Tibial nerve (tissue), 4 donors: ENCODE data around the gene MYH14. TPM values are rescaled to one million over a fixed set of nuclear protein-coding genes. Genes with fewer than 3 reads are reported as not detected.

Experiments
- DNase-seq, 2 donors: peaks; one replicate each; pipeline ENCODE4 v3.0.0-alpha.2; 2019; ENCODE audit warnings: low spot score in 2 of 2
- H3K27ac ChIP-seq, 4 donors: fragments of 200-600 bp; sonication (generic) in 3 of 4; one replicate each; pipeline ENCODE4 v1.5.1; 2017 to 2019; ENCODE audit warnings: mild to moderate bottlenecking in 1 of 4
- H3K27me3 ChIP-seq, 2 donors: fragments of 200-600 bp; sonication (generic) in 1 of 2; one replicate each; pipeline versions ENCODE4 v1.5.1 to v1.6.0; 2017 to 2019
- H3K36me3 ChIP-seq, 3 donors: fragments of 200-600 bp; sonication (generic); one replicate each; pipeline ENCODE4 v1.5.1; 2018 to 2019
- H3K4me1 ChIP-seq, 4 donors: fragments of 200-600 bp; sonication (generic) in 3 of 4; one replicate each; pipeline ENCODE4 v1.5.1; 2017 to 2019
- H3K4me3 ChIP-seq, 4 donors: fragments of 200-600 bp; sonication (generic) in 3 of 4; one replicate each; pipeline ENCODE4 v1.5.1; 2017 to 2019; ENCODE audit warnings: mild to moderate bottlenecking in 1 of 4, moderate library complexity in 1 of 4
- H3K9me3 ChIP-seq, 4 donors: fragments of 200-600 bp; sonication (generic) in 3 of 4; one replicate each; pipeline ENCODE4 v1.5.1; 2017 to 2019
- CTCF ChIP-seq, 5 experiments: fragments of 200-600 bp in 3 of 5; fragments of 450-650 bp in 2 of 5; sonication (generic) in 3 of 5; IDR thresholded peaks; one replicate each; pipeline ENCODE4 v1.5.1; 2016 to 2019; ENCODE audit warnings: antibody characterized with exemption in 5 of 5, mild to moderate bottlenecking in 3 of 5, moderate library complexity in 2 of 5
- EP300 ChIP-seq, 2 donors: sonication (generic); formaldehyde crosslinking; IDR thresholded peaks; one replicate each; pipeline ENCODE4 v1.6.1; 2017; ENCODE audit warnings: antibody characterized with exemption in 2 of 2, mild to moderate bottlenecking in 1 of 2
- POLR2A ChIP-seq, 2 donors: fragments of 450-650 bp; IDR thresholded peaks; one replicate each; pipeline ENCODE4 v1.6.1; 2017; ENCODE audit warnings: antibody characterized with exemption in 2 of 2, mild to moderate bottlenecking in 2 of 2, moderate library complexity in 2 of 2
- WGBS, 2 donors: methylation state at CpG; one replicate each; pipeline ENCODE4 v1.1.5; 2018; 5-methylcytosine and 5-hydroxymethylcytosine counted together
- total RNA-seq, 4 donors: library from RNA; depleted of rRNA; stranded (reverse); fragments of >200 nt; gene quantifications; one replicate each; pipeline ENCODE4 v1.1.0, GENCODE V29; 2016

The MYH14 gene
- total RNA-seq, 4 donors from 2014 or later: 12.9 to 30.3 (median 15.3) TPM

GRCh38 chr19:50204811-50205675 lies 1.6 kb downstream of the MYH14 start:
- 14 to 15% methylated on average over 22 to 30 of the region's 49 CpGs for WGBS, 2 donors
- peaks cover 0 to 43% of the 10 kb centered on the region in 2 donors for H3K27me3 ChIP-seq
- no peaks in the 10 kb centered on the region for H3K36me3 ChIP-seq
- H3K4me3 ChIP-seq: peak overlapping the region; percentile 7 to 42 (median 12)
- no peaks in the 10 kb centered on the region for H3K9me3 ChIP-seq
- peak overlapping the region; percentile 52 to 92 (median 82) for H3K27ac ChIP-seq
- TF ChIP-seq EP300 (IDR thresholded peaks at IDR 0.05) (no peak), POLR2A (IDR thresholded peaks at IDR 0.05) (no peak), CTCF (IDR thresholded peaks at IDR 0.05) (no peak)
- DNase-seq: no peak
- peaks cover 0 to 47% (median 0%) of the 10 kb centered on the region in 4 donors for H3K4me1 ChIP-seq

- TF ChIP-seq EP300 (IDR thresholded peaks at IDR 0.05) (no peak), POLR2A (IDR thresholded peaks at IDR 0.05) (no peak), CTCF (IDR thresholded peaks at IDR 0.05) (no peak)
These were observed 2.3 kb downstream of the MYH14 start for GRCh38 chr19:50205681-50206138.

GRCh38 chr19:50206191-50206590 lies 2.8 kb downstream of the MYH14 start:
- peaks cover 0 to 43% (median 0%) of the 10 kb centered on the region in 4 donors for H3K4me1 ChIP-seq
- H3K9me3 ChIP-seq: peaks cover 0 to 2% (median 0%) of the 10 kb centered on the region in 4 donors
- TF ChIP-seq POLR2A (IDR thresholded peaks at IDR 0.05): no peak
- no peak for TF ChIP-seq CTCF (IDR thresholded peaks at IDR 0.05)
- TF ChIP-seq EP300 (IDR thresholded peaks at IDR 0.05): no peak
- no peak for DNase-seq
- peak overlapping the region in 2 of 4 donors; percentile 84 to 92 for H3K27ac ChIP-seq
- peaks cover 0 to 43% of the 10 kb centered on the region in 2 donors for H3K27me3 ChIP-seq
- H3K36me3 ChIP-seq: peaks cover 0 to 11% (median 0%) of the 10 kb centered on the region in 3 donors
- H3K4me3 ChIP-seq: no peak overlapping the region
- 61 to 84% methylated on average over 6 of the region's 6 CpGs for WGBS, 2 donors

More at GRCh38 chr19:50205681-50206138, 2.3 kb downstream of the MYH14 start:
- no peaks in the 10 kb centered on the region for H3K9me3 ChIP-seq
- DNase-seq: no peak
- 18 to 19% methylated on average over 10 to 11 of the region's 12 CpGs for WGBS, 2 donors
- H3K4me3 ChIP-seq: peak overlapping the region in 3 of 4 donors; percentile 7 to 42 (median 16)
- peaks cover 0 to 43% of the 10 kb centered on the region in 2 donors for H3K27me3 ChIP-seq
- H3K36me3 ChIP-seq: peaks cover 0 to 7% (median 0%) of the 10 kb centered on the region in 3 donors
- peak overlapping the region; percentile 49 to 92 (median 82) for H3K27ac ChIP-seq
- peaks cover 0 to 46% (median 0%) of the 10 kb centered on the region in 4 donors for H3K4me1 ChIP-seq

- TF ChIP-seq CTCF (IDR thresholded peaks at IDR 0.05) (no peak), POLR2A (IDR thresholded peaks at IDR 0.05) (no peak), EP300 (IDR thresholded peaks at IDR 0.05) (no peak)
- Histone ChIP-seq H3K27ac (no peak overlapping the region), H3K27me3 (peaks cover 0 to 39% of the 10 kb centered on the region in 2 donors), H3K4me1 (peaks cover 0 to 30% (median 0%) of the 10 kb centered on the region in 4 donors), H3K9me3 (peaks cover 0 to 16% (median 0%) of the 10 kb centered on the region in 4 donors), H3K4me3 (no peak overlapping the region), H3K36me3 (peaks cover 0 to 27% (median 0%) of the 10 kb centered on the region in 3 donors)
- 64 to 86% methylated on average over 2 of the region's 2 CpGs for WGBS, 2 donors
- DNase-seq: no peak
These were observed 4.3 kb downstream of the MYH14 start for GRCh38 chr19:50207730-50208129.

- no peak overlapping the region for H3K27ac ChIP-seq
- peaks cover 0 to 16% (median 0%) of the 10 kb centered on the region in 4 donors for H3K4me1 ChIP-seq
- peaks cover 0 to 16% (median 0%) of the 10 kb centered on the region in 4 donors for H3K9me3 ChIP-seq
- H3K36me3 ChIP-seq: peaks cover 0 to 40% (median 0%) of the 10 kb centered on the region in 3 donors
- no peak overlapping the region for H3K4me3 ChIP-seq
- TF ChIP-seq POLR2A (IDR thresholded peaks at IDR 0.05): no peak
- no peak for TF ChIP-seq CTCF (IDR thresholded peaks at IDR 0.05)
- TF ChIP-seq EP300 (IDR thresholded peaks at IDR 0.05): no peak
- DNase-seq: no peak
- peaks cover 0 to 25% of the 10 kb centered on the region in 2 donors for H3K27me3 ChIP-seq
- whole genome bisulfite sequencing, 2 donors: 89 to 91% methylated on average over 7 of the region's 7 CpGs
These were observed 5.7 kb downstream of the MYH14 start for GRCh38 chr19:50209131-50209530.
